SK-N-SH (cell line): ENCODE data around the gene GGCX. TPM values are rescaled to one million over a fixed set of nuclear protein-coding genes. Genes with fewer than 3 reads are reported as not detected.

Experiments used
- CTCF ChIA-PET: fragments of 300-600, 350-600 bp; formaldehyde crosslinking; extraction: SDS; loops from one replicate; lab custom pipeline; 2021; lab: Yijun Ruan, JAX
- POLR2A ChIA-PET: fragments of 350-600 bp; sonication (Branson Sonifier 250); formaldehyde crosslinking; extraction: SDS; loops from one replicate; lab custom pipeline; 2020; ENCODE audit warnings: antibody characterized with exemption, inconsistent platforms; lab: Yijun Ruan, JAX
- DNase-seq: peaks from one replicate; pipeline ENCODE4 v3.0.0; 2012
- H2AFZ ChIP-seq: fragments of 200-600 bp; sonication (generic); 2 replicates; pipeline ENCODE4 v1.8.1; 2016; ENCODE audit warnings: antibody characterized with exemption, mild to moderate bottlenecking, low read depth
- H3F3A ChIP-seq: fragments of 200-600 bp; sonication (generic); replicated peaks from 2 replicates; pipeline ENCODE3; 2016; ENCODE audit warnings: antibody characterized with exemption, mild to moderate bottlenecking; ENCODE audit not compliant: insufficient read depth
- H3K27ac ChIP-seq, 2 experiments: fragments of 200-500 bp in 1 of 2; fragments of 200-600 bp in 1 of 2; sonication (Bioruptor generic) in 1 of 2; sonication (generic), shearing (Covaris generic) in 1 of 2; 2 replicates each; pipeline versions ENCODE4 v1.5.1 to v1.6.1; 2014 to 2016; ENCODE audit warnings: low read depth in 2 of 2, inconsistent platforms in 1 of 2, low read length in 1 of 2, mild to moderate bottlenecking in 1 of 2, mixed read lengths in 1 of 2
- H3K27me3 ChIP-seq: fragments of 200-600 bp; sonication (generic), shearing (Covaris generic); 2 replicates; pipeline ENCODE4 v1.6.1; 2016; ENCODE audit warnings: mixed run types; ENCODE audit not compliant: insufficient read depth
- H3K36me3 ChIP-seq, 2 experiments: fragments of 200-500 bp in 1 of 2; fragments of 200-600 bp in 1 of 2; sonication (Bioruptor generic) in 1 of 2; sonication (generic) in 1 of 2; replicated peaks in 1 of 2; 2 replicates each; pipeline versions ENCODE3 to v1.5.1; 2014 to 2016; ENCODE audit warnings: low read length in 1 of 2, mild to moderate bottlenecking in 1 of 2; ENCODE audit not compliant: insufficient read depth in 2 of 2, control insufficient read depth in 1 of 2
- H3K4me1 ChIP-seq, 2 experiments: fragments of 200-500 bp in 1 of 2; fragments of 200-600 bp in 1 of 2; sonication (Bioruptor generic) in 1 of 2; sonication (generic), shearing (Covaris generic) in 1 of 2; 2 replicates each; pipeline versions ENCODE4 v1.5.1 to v1.6.1; 2014 to 2016; ENCODE audit warnings: low read depth in 1 of 2, low read length in 1 of 2, mixed run types in 1 of 2; ENCODE audit not compliant: insufficient read depth in 2 of 2, control insufficient read depth in 1 of 2
- H3K4me2 ChIP-seq: fragments of 200-600 bp; sonication (generic), shearing (Covaris generic); 2 replicates; pipeline ENCODE4 v1.6.1; 2017; ENCODE audit warnings: mixed run types
- H3K4me3 ChIP-seq, 2 experiments: fragments of 200-500 bp in 1 of 2; fragments of 200-600 bp in 1 of 2; sonication (Bioruptor generic) in 1 of 2; sonication (generic), shearing (Covaris generic) in 1 of 2; 2 replicates each; pipeline versions ENCODE4 v1.5.1 to v1.8.1; 2014 to 2016; ENCODE audit warnings: low read depth in 2 of 2, inconsistent platforms in 1 of 2, low read length in 1 of 2, mild to moderate bottlenecking in 1 of 2, mixed read lengths in 1 of 2, moderate library complexity in 1 of 2
- H3K79me2 ChIP-seq: fragments of 200-600 bp; sonication (generic); 2 replicates; pipeline ENCODE4 v1.8.1; 2017; ENCODE audit warnings: mild to moderate bottlenecking; ENCODE audit not compliant: insufficient read depth
- H3K9ac ChIP-seq: fragments of 200-600 bp; sonication (generic); 2 replicates; pipeline ENCODE4 v1.6.1; 2017; ENCODE audit warnings: mixed run types
- H3K9me2 ChIP-seq: fragments of 200-600 bp; sonication (generic); 2 replicates; pipeline ENCODE4 v1.6.1; 2017; ENCODE audit warnings: mixed run types
- H3K9me3 ChIP-seq: fragments of 200-600 bp; sonication (generic); 2 replicates; pipeline ENCODE4 v1.6.1; 2017; ENCODE audit warnings: mixed run types, mild to moderate bottlenecking, moderate library complexity
- H4K20me1 ChIP-seq: fragments of 200-600 bp; sonication (generic); 2 replicates; pipeline ENCODE4 v1.6.1; 2017; ENCODE audit warnings: mild to moderate bottlenecking, mixed run types; ENCODE audit not compliant: insufficient read depth
- EZH2phosphoT487 ChIP-seq: fragments of 200-600 bp; sonication (generic); IDR thresholded peaks from 2 replicates; pipeline ENCODE4 v1.6.1; 2017; ENCODE audit warnings: low read depth, mixed run types, mild to moderate bottlenecking, antibody characterized with exemption, moderate library complexity, borderline replicate concordance
- PBX3 ChIP-seq: IDR thresholded peaks from 2 replicates; pipeline ENCODE4; 2012
- POLR2AphosphoS5 ChIP-seq: IDR thresholded peaks from 2 replicates; pipeline ENCODE4 v1.6.1; 2012; ENCODE audit warnings: low read depth, low read length
- WGBS: methylation state at CpG from one replicate; pipeline ENCODE4 v1.1.6; 2017; ENCODE audit warnings: low lambda C conversion rate; 5-methylcytosine and 5-hydroxymethylcytosine counted together
- polyA plus RNA-seq, 3 experiments: library from polyadenylated mRNA; depleted of rRNA; stranded (reverse); fragments of >200 nt; gene quantifications; 2 replicates each; pipeline ENCODE4 v1.2.3, GENCODE V29; 2012

Gene GGCX
- polyA plus RNA-seq, 1 of the 3 experiments (the other 2 are of a cell fraction): 34.5 TPM

DNA sequence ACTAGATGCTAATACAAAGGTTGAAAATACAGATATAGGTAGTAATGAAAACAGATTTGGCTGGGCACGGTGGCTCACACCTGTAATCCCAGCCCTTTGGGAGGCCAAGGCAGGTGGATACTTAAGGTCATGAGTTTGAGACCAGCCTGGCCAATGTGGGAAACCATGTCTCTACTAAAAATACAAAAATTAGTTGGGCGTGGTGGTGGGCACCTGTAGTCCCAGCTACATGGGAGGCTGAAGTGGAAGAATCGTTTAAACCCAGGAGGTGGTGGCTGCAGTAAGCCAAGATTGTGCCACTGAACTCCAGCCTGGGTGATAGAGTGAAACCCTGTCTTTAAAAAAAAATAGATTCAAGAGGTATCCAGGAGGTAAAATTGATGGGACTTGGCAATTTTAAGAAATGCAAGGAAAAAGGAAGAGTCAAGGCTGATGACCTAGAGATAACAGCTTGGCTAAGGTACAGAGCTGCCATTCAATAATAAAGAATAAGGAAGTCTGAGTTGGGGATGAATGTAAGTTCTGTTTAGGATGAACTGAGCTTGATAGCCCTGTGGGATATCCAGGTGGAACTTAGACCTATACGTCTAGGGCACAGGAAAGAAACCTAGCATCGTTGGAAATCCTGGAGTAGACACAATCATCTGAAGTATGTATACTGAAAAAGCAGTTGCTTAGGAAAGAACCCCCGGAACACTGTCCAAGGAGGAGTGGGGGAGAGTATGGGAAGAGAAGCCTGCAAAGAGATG is 13.3 kb downstream of the GGCX start:
- WGBS: 89% methylated on average over 6 of the region's 6 CpGs
- H3F3A ChIP-seq: peaks cover 71% of the 10 kb centered on the region
- ChIA-PET CTCF (interaction anchor here (0.6 to 16.6 kb wide), 8 partner anchors 8 to 247 kb away, joined by 3 to 364 read pairs (median 4); partner anchors contain the start of genes MAT2A and SH2D6), POLR2A (interaction anchor here (0.8 to 8.2 kb wide), 8 partner anchors 8 to 128 kb away, joined by 3 to 87 read pairs (median 10); partner anchors contain the start of genes GGCX, MAT2A and SH2D6)
- no peak overlapping the region for H3K9ac ChIP-seq
- TF ChIP-seq POLR2AphosphoS5 (0 out of 2 replicates have a peak, but pooled peaks have one; percentile 26), EZH2phosphoT487 (no peak), PBX3 (0 out of 2 replicates have a peak, but pooled peaks have one; percentile 6)
- peaks cover 28% of the 10 kb centered on the region for H4K20me1 ChIP-seq
- no peaks in the 10 kb centered on the region for H3K9me2 ChIP-seq
- peaks cover 52 to 53% of the 10 kb centered on the region in 2 experiments for H3K36me3 ChIP-seq
- H3K4me2 ChIP-seq: no peak overlapping the region
- H3K4me1 ChIP-seq: peaks cover 0 to 13% of the 10 kb centered on the region in 2 experiments; a peak in 2 of 4 replicates
- H3K79me2 ChIP-seq: peaks cover 4% of the 10 kb centered on the region; the same call in 1 of the 2 replicates
- DNase-seq: no peak
- no peaks in the 10 kb centered on the region for H3K9me3 ChIP-seq
- peak overlapping the region in 1 of 2 experiments; percentile 24; a peak in 2 of 4 replicates for H3K27ac ChIP-seq
- H3K27me3 ChIP-seq: no peaks in the 10 kb centered on the region
- no peak overlapping the region for H3K4me3 ChIP-seq
- no peak overlapping the region for H2AFZ ChIP-seq

GRCh38 chr2:85547089-85547858 is 14.0 kb downstream of the GGCX start:
- 71% methylated on average over 1 of the region's 1 CpG for WGBS
- no peak overlapping the region for H3K4me3 ChIP-seq
- no peaks in the 10 kb centered on the region for H3K9me3 ChIP-seq
- TF ChIP-seq PBX3 (no peak), POLR2AphosphoS5 (peak; percentile 2)
- no peak overlapping the region for H3K9ac ChIP-seq
- peaks cover 53 to 57% of the 10 kb centered on the region in 2 experiments for H3K36me3 ChIP-seq
- no peak overlapping the region for H2AFZ ChIP-seq
- H3K27me3 ChIP-seq: no peaks in the 10 kb centered on the region
- H3K9me2 ChIP-seq: no peaks in the 10 kb centered on the region
- peaks cover 6 to 19% of the 10 kb centered on the region in 2 experiments for H3K4me1 ChIP-seq
- peaks cover 35% of the 10 kb centered on the region for H4K20me1 ChIP-seq
- no peak for DNase-seq
- ChIA-PET POLR2A (interaction anchor here (1.1 to 8.2 kb wide), 7 partner anchors 9 to 193 kb away, joined by 3 to 87 read pairs (median 7); partner anchors contain the start of genes ELMOD3, RETSAT and SH2D6), CTCF (interaction anchor here (0.7 to 16.6 kb wide), 5 partner anchors 8 to 521 kb away, joined by 3 to 364 read pairs (median 3); partner anchors contain the start of genes MAT2A and SH2D6)
- no peak overlapping the region for H3K4me2 ChIP-seq
- peak overlapping the region in 1 of 2 experiments; percentile 28; a peak in 1 of 4 replicates for H3K27ac ChIP-seq
- H3F3A ChIP-seq: peaks cover 79% of the 10 kb centered on the region
- peaks cover 12% of the 10 kb centered on the region for H3K79me2 ChIP-seq
